ENCODE measurements around the gene TSC22D3. TPM values are rescaled to one million over a fixed set of nuclear protein-coding genes. Genes with fewer than 3 reads are reported as not detected.

The TSC22D3 gene
- total RNA-seq, 6 donors from 2014 or later = 309 to 1,061 (median 406) TPM

DNA sequence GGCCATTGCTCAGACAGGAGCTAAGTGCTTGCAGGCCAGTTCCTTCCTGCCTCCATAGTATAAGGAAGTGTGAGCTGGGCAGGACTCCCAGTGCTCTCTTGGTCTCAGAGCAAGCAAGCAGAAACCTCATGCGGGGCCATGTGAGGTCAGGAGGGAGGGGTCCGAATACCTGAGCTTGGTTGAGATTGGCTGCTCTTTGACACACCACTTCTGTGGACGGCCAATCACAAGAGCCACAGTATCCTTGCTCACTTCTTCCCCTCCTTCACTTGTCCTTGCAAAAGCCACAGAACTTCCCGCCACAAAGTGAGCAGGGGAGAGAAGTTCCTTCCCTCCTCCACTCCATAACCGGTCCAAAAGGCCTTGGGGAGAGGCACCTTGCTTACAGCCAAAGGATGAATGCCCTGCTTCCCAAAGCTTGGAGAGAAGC lies 90.6 kb downstream of the TSC22D3 start:
- TF ChIP-seq EP300 (IDR thresholded peaks at IDR 0.05) (peak in 2 of 4 donors; percentile 73 to 83), POLR2A (IDR thresholded peaks at IDR 0.05) (peak in 2 of 4 donors; percentile 20 to 68), POLR2AphosphoS5 (IDR thresholded peaks at IDR 0.05) (peak; percentile 31 to 84)
- TF ChIP-seq, protein P1, sequence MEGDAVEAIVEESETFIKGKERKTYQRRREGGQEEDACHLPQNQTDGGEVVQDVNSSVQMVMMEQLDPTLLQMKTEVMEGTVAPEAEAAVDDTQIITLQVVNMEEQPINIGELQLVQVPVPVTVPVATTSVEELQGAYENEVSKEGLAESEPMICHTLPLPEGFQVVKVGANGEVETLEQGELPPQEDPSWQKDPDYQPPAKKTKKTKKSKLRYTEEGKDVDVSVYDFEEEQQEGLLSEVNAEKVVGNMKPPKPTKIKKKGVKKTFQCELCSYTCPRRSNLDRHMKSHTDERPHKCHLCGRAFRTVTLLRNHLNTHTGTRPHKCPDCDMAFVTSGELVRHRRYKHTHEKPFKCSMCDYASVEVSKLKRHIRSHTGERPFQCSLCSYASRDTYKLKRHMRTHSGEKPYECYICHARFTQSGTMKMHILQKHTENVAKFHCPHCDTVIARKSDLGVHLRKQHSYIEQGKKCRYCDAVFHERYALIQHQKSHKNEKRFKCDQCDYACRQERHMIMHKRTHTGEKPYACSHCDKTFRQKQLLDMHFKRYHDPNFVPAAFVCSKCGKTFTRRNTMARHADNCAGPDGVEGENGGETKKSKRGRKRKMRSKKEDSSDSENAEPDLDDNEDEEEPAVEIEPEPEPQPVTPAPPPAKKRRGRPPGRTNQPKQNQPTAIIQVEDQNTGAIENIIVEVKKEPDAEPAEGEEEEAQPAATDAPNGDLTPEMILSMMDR (IDR thresholded peaks at IDR 0.05) = no peak
- 17 to 32% methylated on average over 2 to 5 of the region's 5 CpGs for WGBS, 2 donors
- Histone ChIP-seq H3K27ac (peak overlapping the region; percentile 71 to 85 (median 76)), H3K27me3 (no peaks in the 10 kb centered on the region), H3K9me3 (no peaks in the 10 kb centered on the region), H3K4me1 (peaks cover 39 to 45% (median 42%) of the 10 kb centered on the region in 4 donors), H3K4me3 (no peak overlapping the region), H3K36me3 (no peaks in the 10 kb centered on the region)
- ATAC-seq (ENCODE audit: low FRiP score in 2 of 2) = peak; percentile 88 to 90
- DNase-seq = peak in 1 of 2 donors; percentile 98

DNA sequence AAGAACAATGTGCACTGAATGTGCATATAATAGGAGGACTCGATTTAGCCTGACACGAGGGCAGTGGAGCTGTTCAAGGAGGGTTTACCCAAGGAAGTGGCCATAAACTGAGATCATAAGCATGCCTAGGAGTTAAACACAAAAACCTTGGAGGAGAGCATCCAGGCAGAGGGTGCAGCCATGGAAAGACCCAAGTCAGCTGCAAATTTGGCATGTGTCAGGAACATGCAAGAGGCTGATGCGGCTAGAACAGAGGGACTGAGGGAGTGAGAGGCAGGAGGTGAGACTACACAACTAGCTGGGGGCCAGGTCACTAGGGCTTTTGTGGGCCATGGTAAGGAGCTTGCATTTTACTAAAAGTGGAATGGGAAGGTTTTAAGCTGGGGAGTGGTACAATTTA lies 91.7 kb downstream of the TSC22D3 start:
- no peak for DNase-seq
- peak overlapping the region; percentile 71 to 85 (median 76) for H3K27ac ChIP-seq
- no peaks in the 10 kb centered on the region for H3K9me3 ChIP-seq
- no peak overlapping the region for H3K4me3 ChIP-seq
- no peak for TF ChIP-seq POLR2A (IDR thresholded peaks at IDR 0.05)
- TF ChIP-seq EP300 (IDR thresholded peaks at IDR 0.05) = no peak
- TF ChIP-seq POLR2AphosphoS5 (IDR thresholded peaks at IDR 0.05) = no peak
- TF ChIP-seq, protein P1 (IDR thresholded peaks at IDR 0.05) = no peak
- ATAC-seq (ENCODE audit: low FRiP score in 2 of 2) = no peak
- WGBS, 2 donors = 54 to 60% methylated on average over 3 of the region's 3 CpGs
- peaks cover 46 to 53% (median 50%) of the 10 kb centered on the region in 4 donors for H3K4me1 ChIP-seq
- no peaks in the 10 kb centered on the region for H3K27me3 ChIP-seq
- H3K36me3 ChIP-seq = no peaks in the 10 kb centered on the region

DNA sequence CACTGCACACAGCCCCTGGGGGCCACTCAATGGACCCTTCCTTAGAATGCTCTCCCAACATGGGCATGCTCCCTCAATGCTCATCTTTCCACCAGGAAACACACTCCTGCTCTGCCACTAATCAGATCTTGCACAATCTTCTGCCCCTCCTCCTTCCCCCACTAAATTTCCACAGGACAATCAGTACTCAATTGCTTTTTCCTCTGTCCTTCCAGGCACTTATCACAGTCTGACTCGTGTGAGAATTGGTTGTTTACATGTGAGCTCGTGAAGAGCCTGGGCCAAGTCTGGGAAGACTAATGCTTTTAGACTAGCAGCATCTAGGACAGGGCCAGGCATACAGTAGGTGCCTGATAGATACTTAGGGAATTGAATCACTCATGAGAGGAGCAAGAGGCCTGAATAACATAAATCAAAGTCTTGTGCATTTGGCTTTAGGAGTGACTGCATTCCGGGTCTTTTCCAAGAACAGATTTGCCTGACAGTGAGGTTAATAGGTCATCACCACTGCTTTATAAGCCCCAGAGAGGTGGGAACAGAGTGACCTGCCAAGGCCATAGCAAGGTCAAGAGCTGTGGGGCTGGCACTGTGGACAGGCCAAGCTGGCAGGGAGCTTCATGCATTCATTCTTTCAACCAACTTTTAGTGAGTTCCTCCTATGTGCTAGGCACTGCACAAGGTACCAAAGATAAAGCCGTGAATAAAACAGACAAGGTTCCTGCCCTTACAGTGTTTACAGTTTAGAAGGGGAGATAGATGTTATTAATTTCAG lies 92.3 kb downstream of the TSC22D3 start:
- TF ChIP-seq, protein P1 (IDR thresholded peaks at IDR 0.05) = no peak
- TF ChIP-seq EP300 (IDR thresholded peaks at IDR 0.05) (peak; percentile 59 to 99 (median 93)), POLR2A (IDR thresholded peaks at IDR 0.05) (peak in 1 of 4 donors; percentile 24), POLR2AphosphoS5 (IDR thresholded peaks at IDR 0.05) (peak; percentile 84 to 90)
- ATAC-seq (ENCODE audit: low FRiP score in 2 of 2) (peak in 1 of 2 donors; percentile 74), DNase-seq (peak in 1 of 2 donors; percentile 73)
- Histone ChIP-seq H3K36me3 (no peaks in the 10 kb centered on the region), H3K4me1 (peaks cover 53 to 59% (median 53%) of the 10 kb centered on the region in 4 donors), H3K9me3 (no peaks in the 10 kb centered on the region), H3K27ac (peak overlapping the region; percentile 71 to 85 (median 76)), H3K27me3 (no peaks in the 10 kb centered on the region), H3K4me3 (no peak overlapping the region)
- WGBS, 2 donors = 24 to 39% methylated on average over 3 to 4 of the region's 4 CpGs

DNA sequence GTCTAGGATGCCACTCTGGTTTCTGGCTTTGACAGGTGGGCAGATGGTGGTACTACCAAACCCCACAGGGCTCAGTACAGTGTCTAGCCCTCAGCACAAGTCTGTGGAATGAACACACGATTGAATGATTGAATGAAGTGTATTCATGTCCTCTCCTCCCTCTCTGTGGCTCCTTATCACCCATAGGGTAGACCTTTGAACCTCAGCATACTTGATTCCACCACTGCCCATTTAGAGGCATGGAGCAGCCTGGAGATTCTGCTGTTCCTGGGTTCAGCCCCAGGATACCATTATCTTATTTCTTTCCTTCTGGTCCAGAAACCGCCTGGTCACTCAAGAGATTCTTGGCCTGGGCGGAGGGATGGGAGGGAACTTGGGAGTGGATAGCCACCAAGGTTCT lies 93.3 kb downstream of the TSC22D3 start:
- H3K4me1 ChIP-seq = peaks cover 56 to 70% (median 60%) of the 10 kb centered on the region in 4 donors
- WGBS, 2 donors = 76 to 81% methylated on average over 2 to 3 of the region's 3 CpGs
- DNase-seq = no peak
- H3K4me3 ChIP-seq = no peak overlapping the region
- H3K27ac ChIP-seq = peak overlapping the region in 2 of 4 donors; percentile 80 to 85
- no peaks in the 10 kb centered on the region for H3K36me3 ChIP-seq
- ATAC-seq (ENCODE audit: low FRiP score in 2 of 2) = no peak
- no peaks in the 10 kb centered on the region for H3K27me3 ChIP-seq
- TF ChIP-seq, protein P1 (IDR thresholded peaks at IDR 0.05) = no peak
- TF ChIP-seq POLR2AphosphoS5 (IDR thresholded peaks at IDR 0.05) (no peak), POLR2A (IDR thresholded peaks at IDR 0.05) (no peak), EP300 (IDR thresholded peaks at IDR 0.05) (no peak)
- H3K9me3 ChIP-seq = no peaks in the 10 kb centered on the region

Measured in upper lobe of left lung (tissue), 6 donors.